GM18498 (cell line): Measurements from ENCODE around the gene RTN1.

Source experiments
- ATAC-seq: cut with Tn5 transposase; IDR thresholded peaks from one replicate; pipeline ENCODE4 v1.9.1; 2021; ENCODE audit warnings: mild to moderate bottlenecking, moderate library complexity; ENCODE audit not compliant: unreplicated experiment

The RTN1 gene

DNA sequence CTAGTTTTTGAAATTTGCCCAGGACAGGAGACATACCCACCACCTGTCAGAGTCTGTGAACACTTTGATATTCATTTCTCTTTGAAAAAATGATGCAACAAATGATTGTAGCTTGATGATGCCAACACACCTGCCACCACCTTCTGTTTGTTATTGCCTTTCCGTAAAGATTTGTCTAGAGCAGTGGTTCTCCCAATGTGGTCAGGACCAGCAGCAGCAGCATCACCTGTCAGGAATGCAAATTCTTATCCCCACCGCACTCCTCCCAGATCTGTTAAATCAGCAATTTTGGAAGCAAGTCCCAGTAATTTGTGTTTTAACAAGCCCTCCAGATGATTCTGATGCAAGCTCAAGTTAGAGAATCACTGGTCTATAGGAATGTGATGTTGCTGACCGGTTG, 303.9 kb downstream of the RTN1 start:
- ATAC-seq = no peak

DNA sequence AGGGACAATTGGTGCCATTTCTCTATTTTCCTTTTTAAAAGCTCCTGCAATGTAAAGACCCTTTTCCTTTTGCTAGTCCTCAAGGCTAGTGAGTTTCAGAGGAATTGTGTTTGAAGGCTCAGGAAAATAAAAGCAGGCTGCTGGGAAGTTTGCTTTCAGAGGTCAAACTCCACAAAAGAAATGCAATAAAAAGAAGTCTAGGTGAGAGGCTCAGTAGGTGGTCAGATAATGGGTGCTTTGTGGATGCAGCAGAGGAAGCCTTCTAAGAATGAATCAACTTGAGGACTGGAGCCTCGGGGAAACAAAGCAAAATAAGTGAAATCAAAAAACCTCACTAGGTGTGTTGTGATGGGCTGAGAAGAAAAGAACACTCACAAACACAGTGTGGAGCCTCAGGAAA, 304.3 kb downstream of the RTN1 start:
- no peak for ATAC-seq

DNA sequence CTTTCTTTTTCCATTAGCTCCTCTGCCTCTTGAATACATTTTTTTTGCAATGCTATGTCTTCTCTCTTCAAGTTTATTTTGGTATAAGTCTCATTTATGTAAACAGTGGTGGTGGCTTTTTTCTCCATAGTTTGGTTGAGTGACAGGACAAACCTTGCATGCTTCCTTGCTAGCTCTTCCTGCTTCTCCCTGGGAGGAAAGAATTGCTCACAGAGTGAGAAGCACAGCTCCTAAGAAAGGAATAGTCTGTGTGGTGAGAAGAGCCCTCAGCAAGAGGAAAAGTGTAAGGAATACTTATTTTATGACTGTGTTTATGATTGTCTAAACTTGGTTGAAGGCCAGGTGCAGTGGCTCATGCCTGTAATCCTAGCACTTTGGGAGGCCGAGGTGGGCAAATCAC, 305.5 kb downstream of the RTN1 start:
- ATAC-seq = no peak

DNA sequence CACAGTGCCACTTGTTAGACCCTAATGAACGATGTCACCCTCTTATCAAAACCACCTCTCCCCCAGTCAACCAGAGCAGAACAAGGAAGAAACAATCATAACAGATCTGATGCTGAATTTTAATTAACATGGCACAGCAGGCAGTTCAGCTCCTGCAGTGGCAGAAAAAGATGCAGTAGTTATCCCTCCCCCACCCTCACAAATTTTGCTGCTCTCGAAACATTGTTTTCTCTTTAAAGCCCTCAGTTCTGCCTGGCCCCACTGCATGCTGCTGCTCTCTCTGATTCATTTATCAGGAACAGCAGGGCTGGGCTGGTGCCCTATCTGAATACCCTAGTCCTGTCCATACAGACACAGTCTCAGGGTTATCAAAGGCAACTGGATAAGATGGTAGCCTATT, 306.2 kb downstream of the RTN1 start:
- no peak for ATAC-seq

DNA sequence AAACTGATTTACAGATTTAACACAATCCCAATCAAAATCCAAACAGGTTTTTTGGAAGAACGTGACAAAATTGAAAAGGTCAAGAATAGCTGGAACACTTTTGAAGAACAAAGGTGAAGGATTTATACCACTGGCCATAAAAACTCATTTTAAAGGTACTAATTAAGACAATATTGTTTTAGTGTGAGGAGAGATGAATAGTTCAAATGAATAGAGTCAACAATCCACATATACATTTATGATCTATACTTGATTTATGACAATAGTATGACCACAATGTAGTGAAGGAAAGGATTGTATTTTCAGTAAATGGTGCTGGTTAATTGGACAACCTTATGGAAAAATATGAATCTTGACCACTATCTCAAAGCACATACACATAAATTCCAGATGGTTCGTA, 323.3 kb downstream of the RTN1 start:
- ATAC-seq = no peak
